Forelimb muscle (tissue), 1 donor: ENCODE data around the gene CPPED1. TPM values are rescaled to one million over a fixed set of nuclear protein-coding genes. Genes with fewer than 3 reads are reported as not detected.
"Not testable (repeated sequence)": the region's sequence is repeated elsewhere in the genome, so short reads cannot be mapped to it uniquely, and the experiment has no call there.

Source experiments
- DNase-seq: peaks from one replicate; pipeline ENCODE4 v3.0.0-alpha.2; 2013; ENCODE audit warnings: low read depth
- polyA plus RNA-seq: library from polyadenylated mRNA; unstranded; fragments of 120-200 nt; gene quantifications from one replicate; pipeline ENCODE4 v1.2.1, GENCODE V29; 2013; ENCODE audit not compliant: insufficient read length

Gene CPPED1
- polyA plus RNA-seq, 1 donor, result 7.0 TPM

GRCh38 chr16:12766853-12767252 is 36.8 kb downstream of the CPPED1 start:
- no peak for DNase-seq

- not testable (repeated sequence) for DNase-seq
Observed at GRCh38 chr16:12766208-12766607, 37.5 kb downstream of the CPPED1 start.

GRCh38 chr16:12764813-12765488 is 38.7 kb downstream of the CPPED1 start:
- DNase-seq, result no peak

- DNase-seq, result no peak
Observed at GRCh38 chr16:12763517-12763916, 40.2 kb downstream of the CPPED1 start.

GRCh38 chr16:12760819-12761611 is 42.7 kb downstream of the CPPED1 start:
- no peak for DNase-seq

- DNase-seq, result no peak
Observed at GRCh38 chr16:12758670-12759558, 44.8 kb downstream of the CPPED1 start.

- DNase-seq, result no peak
Observed at GRCh38 chr16:12758031-12758669, 45.5 kb downstream of the CPPED1 start.

- DNase-seq, result no peak
Observed at GRCh38 chr16:12757546-12757945, 46.1 kb downstream of the CPPED1 start.

- DNase-seq, result no peak
Observed at GRCh38 chr16:12754824-12755543, 48.7 kb downstream of the CPPED1 start.

- DNase-seq, result no peak
Observed at GRCh38 chr16:12753203-12754023, 50.3 kb downstream of the CPPED1 start.

GRCh38 chr16:12752159-12752558 is 51.5 kb downstream of the CPPED1 start:
- no peak for DNase-seq

- no peak for DNase-seq
Observed at GRCh38 chr16:12750554-12750918, 53.2 kb downstream of the CPPED1 start.

- DNase-seq, result no peak
Observed at GRCh38 chr16:12749076-12749475, 54.6 kb downstream of the CPPED1 start.

- DNase-seq, result no peak
Observed at GRCh38 chr16:12747827-12748226, 55.9 kb downstream of the CPPED1 start.

GRCh38 chr16:12747261-12747660 is 56.4 kb downstream of the CPPED1 start:
- no peak for DNase-seq

GRCh38 chr16:12744860-12745259 is 58.8 kb downstream of the CPPED1 start:
- no peak for DNase-seq

GRCh38 chr16:12742741-12743140 is 60.9 kb downstream of the CPPED1 start:
- DNase-seq, result no peak

- no peak for DNase-seq
Observed at GRCh38 chr16:12740986-12741610, 62.6 kb downstream of the CPPED1 start.

GRCh38 chr16:12739738-12740137 is 63.9 kb downstream of the CPPED1 start:
- no peak for DNase-seq

- no peak for DNase-seq
Observed at GRCh38 chr16:12737563-12737962, 66.1 kb downstream of the CPPED1 start.
